GM18907 (cell line): ENCODE data around the gene TMEM219.

Source experiments
- ATAC-seq: cut with Tn5 transposase; IDR thresholded peaks from one replicate; pipeline ENCODE4 v1.9.1; 2021; ENCODE audit warnings: mild to moderate bottlenecking, moderate library complexity; ENCODE audit not compliant: unreplicated experiment

Gene TMEM219

DNA sequence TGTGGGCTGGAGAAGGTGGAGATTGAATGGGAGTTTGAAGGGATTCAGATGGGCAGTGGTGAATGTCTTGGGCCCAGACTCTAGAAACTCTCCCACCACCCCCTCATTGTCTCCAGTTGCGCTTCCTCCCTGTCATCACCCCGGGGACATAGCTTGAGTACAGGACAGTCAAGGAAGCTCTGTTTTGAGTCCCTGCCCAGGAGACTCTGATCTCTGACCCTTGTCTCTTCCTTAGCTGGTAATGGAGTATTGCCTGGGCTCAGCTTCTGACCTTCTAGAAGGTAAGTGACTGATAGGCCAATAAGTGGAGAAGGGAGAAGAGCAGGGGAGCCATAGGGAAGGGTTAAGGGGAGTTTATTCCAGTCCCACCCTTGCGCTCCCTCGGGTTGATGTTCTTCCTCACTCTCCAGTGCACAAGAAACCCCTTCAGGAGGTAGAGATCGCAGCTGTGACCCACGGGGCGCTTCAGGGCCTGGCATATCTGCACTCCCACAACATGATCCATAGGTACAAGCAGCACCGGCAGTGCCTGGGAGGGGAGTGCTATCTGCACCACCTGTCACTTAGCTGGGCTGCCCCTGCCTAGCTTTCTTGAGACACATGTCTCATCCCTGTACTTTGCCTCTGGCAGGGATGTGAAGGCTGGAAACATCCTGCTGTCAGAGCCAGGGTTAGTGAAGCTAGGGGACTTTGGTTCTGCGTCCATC is 16.8 kb downstream of the TMEM219 start:
- no peak for ATAC-seq

DNA sequence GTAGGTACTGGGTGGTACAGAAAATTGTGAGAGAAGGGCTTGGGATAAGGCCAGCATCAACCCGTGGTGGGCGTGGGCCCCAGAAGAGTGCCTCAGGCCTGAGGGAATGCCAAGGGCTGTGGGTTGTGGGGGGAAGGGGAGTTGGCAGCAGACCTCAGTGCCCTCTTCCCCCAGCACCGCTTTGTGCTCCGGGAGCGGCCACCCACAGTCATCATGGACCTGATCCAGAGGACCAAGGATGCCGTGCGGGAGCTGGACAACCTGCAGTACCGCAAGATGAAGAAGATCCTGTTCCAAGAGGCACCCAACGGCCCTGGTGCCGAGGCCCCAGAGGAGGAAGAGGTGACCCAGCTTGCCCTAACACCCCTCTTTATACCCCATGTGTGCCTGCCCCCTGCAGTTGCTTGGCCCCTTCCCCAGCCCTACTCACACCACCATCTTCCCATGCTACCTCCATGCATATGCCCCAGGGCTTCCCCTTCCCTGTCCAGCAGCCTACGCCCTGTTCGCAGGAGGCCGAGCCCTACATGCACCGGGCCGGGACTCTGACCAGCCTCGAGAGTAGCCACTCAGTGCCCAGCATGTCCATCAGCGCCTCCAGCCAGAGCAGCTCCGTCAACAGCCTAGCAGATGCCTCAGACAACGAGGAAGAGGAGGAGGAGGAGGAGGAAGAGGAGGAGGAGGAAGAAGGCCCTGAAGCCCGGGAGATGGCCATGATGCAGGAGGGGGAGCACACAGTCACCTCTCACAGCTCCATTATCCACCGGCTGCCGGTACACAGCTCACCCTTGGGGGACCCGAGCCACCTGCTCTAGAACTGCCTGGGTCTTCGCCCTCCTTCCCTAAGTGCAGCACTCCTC is 20.9 kb downstream of the TMEM219 start:
- no peak for ATAC-seq

DNA sequence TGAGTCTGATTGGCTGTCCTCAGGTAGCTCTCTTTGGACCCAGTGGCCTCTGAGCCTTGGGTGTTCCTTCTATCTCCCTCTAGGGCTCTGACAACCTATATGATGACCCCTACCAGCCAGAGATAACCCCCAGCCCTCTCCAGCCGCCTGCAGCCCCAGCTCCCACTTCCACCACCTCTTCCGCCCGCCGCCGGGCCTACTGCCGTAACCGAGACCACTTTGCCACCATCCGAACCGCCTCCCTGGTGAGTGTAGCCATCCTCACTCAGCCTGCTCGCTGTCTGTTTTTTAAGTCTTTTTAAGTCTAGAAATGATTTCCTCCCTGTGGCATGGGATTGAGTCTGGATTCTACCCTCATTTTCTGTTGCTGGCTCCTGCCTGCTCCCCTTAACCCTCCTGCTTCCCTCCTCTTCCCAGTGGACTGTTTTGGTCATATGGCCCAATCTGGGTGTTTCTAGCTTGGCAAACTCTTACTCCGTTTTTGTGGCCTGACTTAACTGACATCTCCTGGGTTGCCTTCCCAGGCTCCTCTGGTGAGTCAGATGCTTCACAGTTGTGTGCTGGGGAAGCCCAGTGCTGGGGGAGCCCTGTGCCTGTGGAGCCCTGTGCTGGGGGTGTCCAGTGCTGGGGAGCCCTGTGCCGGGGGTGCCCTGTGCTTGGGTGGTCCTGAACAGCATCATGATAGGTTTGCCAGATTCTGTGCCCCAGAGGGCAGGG is 21.7 kb downstream of the TMEM219 start:
- ATAC-seq: no peak

DNA sequence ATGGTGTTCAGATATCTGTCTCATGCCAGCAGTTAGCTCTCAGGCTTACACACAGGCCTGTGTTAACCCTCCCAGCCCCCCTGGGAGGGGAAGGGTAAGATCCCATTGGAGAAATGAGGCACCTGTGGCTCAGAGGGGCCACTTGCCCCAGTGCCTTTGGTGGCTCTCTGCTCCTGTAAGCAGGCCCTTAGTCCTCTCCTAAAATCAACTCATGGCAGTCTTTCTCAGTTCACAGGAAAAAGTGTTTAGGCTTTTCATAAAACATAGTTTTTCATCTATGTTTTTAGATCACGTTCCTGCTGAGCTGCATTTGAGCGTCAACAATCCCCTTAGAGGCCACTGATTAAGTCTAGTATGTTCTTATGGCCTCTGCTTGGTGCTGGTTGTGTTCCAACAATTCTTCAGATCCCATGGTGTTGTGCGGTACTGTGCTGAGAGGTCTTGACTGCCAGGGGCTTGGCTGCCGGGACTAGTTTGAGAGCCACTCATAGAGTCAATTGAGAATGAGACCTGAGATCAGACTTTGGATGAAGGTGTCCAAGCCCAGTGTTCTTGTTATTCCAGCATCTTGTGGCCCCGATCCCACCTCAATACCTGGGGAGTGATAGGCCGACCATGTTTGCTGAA is 22.4 kb downstream of the TMEM219 start:
- ATAC-seq: no peak

DNA sequence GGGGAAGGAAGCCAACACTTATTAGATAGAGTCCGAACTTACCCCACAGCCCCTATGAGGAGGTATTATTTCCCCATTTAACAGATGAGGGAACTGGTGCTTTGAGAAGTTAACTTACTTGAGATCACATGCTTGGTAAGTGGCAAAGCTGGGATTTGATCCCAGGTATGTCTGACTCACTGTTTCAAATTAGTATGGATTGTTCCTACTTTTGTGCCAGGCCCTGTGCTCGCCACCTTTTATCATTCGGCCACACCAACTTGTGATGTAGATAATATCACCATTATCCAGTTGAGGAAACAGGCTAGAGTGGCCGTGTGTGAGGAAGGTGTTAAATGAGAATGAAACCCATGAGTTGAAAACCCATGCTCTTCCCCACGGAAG is 22.9 kb downstream of the TMEM219 start:
- ATAC-seq: no peak

DNA sequence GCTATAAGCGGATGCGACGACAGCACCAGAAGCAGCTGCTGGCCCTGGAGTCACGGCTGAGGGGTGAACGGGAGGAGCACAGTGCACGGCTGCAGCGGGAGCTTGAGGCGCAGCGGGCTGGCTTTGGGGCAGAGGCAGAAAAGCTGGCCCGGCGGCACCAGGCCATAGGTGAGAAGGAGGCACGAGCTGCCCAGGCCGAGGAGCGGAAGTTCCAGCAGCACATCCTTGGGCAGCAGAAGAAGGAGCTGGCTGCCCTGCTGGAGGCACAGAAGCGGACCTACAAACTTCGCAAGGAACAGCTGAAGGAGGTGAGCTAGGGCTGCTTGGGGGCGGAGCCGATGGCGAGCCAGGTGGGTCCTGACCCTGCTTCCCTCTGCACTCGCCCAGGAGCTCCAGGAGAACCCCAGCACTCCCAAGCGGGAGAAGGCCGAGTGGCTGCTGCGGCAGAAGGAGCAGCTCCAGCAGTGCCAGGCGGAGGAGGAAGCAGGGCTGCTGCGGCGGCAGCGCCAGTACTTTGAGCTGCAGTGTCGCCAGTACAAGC is 23.5 kb downstream of the TMEM219 start:
- no peak for ATAC-seq

DNA sequence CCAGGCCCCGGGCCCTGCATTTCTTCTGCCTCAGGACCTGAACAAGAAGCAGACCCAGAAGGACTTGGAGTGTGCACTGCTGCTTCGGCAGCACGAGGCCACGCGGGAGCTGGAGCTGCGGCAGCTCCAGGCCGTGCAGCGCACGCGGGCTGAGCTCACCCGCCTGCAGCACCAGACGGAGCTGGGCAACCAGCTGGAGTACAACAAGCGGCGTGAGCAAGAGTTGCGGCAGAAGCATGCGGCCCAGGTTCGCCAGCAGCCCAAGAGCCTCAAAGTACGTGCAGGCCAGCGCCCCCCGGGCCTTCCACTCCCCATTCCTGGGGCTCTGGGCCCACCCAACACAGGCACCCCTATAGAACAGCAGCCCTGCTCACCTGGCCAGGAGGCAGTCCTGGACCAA is 24.4 kb downstream of the TMEM219 start:
- ATAC-seq: no peak

DNA sequence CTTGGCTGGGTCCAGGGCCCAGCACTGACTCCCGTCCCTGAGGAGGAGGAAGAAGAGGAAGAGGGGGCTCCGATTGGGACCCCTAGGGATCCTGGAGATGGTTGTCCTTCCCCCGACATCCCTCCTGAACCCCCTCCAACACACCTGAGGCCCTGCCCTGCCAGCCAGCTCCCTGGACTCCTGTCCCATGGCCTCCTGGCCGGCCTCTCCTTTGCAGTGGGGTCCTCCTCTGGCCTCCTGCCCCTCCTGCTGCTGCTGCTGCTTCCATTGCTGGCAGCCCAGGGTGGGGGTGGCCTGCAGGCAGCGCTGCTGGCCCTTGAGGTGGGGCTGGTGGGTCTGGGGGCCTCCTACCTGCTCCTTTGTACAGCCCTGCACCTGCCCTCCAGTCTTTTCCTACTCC is 25.1 kb downstream of the TMEM219 start:
- ATAC-seq: no peak

DNA sequence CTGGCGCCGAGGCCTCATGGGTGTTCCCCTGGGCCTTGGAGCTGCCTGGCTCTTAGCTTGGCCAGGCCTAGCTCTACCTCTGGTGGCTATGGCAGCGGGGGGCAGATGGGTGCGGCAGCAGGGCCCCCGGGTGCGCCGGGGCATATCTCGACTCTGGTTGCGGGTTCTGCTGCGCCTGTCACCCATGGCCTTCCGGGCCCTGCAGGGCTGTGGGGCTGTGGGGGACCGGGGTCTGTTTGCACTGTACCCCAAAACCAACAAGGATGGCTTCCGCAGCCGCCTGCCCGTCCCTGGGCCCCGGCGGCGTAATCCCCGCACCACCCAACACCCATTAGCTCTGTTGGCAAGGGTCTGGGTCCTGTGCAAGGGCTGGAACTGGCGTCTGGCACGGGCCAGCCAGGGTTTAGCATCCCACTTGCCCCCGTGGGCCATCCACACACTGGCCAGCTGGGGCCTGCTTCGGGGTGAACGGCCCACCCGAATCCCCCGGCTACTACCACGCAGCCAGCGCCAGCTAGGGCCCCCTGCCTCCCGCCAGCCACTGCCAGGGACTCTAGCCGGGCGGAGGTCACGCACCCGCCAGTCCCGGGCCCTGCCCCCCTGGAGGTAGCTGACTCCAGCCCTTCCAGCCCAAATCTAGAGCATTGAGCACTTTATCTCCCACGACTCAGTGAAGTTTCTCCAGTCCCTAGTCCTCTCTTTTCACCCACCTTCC is 25.6 kb downstream of the TMEM219 start:
- ATAC-seq: no peak

DNA sequence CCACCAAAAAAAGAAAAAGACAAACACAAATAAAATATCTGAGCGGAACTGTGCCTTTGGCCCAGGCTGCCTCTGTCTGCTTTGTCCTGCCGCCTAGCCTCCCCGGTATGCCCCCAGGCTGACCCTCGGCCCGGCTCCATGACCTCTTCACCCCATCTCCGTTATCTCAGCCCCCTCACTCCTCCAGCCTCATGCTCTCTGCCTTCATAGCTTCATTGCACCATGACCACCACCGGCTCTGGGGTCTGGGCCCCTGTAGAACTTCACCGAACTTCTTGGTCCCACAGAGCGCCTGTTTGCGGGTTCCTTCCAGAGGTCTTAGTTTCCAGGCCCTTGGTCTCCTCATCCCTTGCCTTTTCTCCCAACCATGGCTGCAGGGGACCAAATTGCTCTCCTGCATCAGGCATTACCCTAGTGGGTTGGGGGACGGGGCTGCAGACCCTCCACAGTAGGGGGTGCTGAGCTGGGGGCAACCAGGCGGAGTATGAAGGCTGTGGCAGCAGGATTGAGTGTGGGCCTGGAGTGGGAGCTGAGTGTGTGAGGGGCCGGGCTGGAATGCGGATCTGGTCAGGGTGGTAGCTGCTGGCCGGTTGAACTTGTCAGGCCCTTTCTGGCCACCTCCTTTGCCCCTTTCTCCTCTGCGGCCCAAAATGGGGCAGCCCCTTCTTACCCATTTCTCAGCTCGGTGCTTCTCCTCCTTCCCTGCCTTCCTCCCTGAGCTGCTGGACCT is 26.6 kb downstream of the TMEM219 start:
- ATAC-seq: no peak

DNA sequence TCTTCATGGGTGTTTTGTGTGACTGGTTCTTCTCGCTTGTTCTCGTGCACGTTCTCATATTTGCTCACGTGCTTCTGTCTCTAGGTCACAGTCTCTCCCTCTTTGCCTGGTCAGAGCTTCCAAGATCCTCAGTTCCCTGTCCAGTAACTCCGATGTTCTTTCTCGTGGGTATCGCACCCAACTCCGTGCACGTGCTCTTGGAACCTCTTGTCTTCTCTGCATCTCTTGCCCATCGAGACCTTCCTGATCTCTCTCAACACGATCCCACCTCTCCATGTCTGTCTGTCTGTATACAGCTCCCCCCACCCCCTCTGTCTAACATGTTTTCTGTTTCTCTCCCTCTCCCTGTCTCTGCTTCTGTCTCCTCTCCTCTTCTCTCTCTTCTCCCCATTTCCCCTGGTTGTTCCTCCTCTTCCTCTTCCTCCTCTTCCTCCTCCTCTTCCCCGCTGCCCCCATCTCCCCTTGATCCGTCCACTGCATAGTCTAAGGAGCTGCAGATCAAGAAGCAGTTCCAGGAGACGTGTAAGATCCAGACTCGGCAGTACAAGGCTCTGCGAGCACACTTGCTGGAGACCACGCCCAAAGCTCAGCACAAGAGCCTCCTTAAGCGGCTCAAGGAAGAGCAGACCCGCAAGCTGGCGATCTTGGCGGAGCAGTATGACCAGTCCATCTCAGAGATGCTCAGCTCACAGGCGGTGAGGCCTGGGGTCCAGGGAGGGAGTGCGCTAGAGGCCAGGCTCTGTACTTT is 27.4 kb downstream of the TMEM219 start:
- ATAC-seq: no peak

DNA sequence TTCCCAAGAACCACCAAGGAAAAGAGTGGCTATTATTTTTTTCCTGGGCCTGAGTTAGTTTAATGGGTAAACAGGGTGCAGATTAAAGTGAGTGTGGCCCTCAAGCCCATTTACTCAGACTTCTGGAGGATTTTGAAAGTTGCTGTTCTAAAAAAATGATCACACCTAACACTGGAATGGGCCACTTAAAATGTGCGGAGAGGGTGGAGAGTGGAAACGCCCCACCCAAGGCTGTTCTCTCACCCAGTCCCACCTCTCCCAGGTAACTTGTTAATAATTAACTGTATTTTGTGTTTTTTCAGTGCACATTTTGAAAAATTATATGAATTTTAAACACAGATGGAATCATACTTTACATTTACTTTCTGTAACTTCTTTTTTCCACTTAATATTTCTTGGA is 28.2 kb downstream of the TMEM219 start:
- ATAC-seq: no peak

DNA sequence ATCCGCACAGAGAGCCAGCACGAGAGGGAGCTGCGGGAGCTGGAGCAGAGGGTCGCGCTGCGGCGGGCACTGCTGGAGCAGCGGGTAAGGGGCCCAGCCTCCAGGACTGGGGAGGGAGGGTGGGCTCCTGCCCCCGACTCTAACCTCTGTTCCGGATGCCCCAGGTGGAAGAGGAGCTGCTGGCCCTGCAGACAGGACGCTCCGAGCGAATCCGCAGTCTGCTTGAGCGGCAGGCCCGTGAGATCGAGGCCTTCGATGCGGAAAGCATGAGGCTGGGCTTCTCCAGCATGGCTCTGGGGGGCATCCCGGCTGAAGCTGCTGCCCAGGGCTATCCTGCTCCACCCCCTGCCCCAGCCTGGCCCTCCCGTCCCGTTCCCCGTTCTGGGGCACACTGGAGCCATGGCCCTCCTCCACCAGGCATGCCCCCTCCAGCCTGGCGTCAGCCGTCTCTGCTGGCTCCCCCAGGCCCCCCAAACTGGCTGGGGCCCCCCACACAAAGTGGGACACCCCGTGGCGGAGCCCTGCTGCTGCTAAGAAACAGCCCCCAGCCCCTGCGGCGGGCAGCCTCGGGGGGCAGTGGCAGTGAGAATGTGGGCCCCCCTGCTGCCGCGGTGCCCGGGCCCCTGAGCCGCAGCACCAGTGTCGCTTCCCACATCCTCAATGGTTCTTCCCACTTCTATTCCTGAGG is 29.1 kb downstream of the TMEM219 start:
- ATAC-seq: no peak

DNA sequence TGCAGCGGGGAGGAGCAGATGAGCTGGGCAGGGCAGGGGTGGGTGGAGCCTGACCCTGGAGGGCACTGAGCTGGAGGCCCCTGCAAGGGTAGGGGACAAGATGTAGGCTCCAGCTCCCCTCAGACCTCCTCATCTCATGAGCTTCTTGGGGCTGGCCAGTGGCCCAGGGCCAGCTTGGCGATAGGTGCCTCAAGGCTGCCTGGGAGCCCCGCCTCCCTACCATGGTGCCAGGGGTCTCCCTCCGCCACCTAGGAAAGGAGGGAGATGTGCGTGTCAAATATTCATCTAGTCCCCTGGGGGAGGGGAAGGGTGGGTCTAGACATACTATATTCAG is 29.7 kb downstream of the TMEM219 start:
- ATAC-seq: no peak

DNA sequence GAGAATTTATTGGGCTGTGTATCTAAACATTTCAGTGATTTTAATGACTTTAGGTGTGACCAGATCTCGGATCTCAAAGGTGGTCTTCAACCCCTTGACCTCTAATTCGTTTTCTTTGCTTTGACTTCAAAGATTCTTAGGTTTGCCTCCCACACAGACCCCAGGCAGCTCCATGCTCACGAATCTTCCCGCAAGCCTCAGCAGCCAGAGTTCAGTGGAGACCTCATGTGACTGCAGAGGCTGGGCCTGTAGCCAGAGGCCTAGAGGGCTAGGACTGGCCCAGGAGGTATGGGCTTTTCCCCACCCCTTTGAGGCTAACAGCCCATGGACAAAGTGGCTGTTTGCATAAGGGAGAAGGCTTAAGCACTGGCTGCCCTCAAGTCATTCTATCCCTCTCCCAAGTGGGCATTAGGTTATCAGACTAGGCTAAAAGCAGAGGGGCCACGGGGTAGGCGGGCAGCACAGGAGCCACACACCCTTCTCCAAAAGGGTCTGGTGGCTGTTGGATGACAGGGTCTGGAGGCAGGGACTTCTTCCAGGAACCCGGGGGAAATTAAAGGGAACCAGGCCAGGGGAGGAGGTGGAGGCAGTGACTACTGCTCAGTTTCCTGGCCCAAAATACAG is 30.6 kb downstream of the TMEM219 start:
- ATAC-seq: no peak

DNA sequence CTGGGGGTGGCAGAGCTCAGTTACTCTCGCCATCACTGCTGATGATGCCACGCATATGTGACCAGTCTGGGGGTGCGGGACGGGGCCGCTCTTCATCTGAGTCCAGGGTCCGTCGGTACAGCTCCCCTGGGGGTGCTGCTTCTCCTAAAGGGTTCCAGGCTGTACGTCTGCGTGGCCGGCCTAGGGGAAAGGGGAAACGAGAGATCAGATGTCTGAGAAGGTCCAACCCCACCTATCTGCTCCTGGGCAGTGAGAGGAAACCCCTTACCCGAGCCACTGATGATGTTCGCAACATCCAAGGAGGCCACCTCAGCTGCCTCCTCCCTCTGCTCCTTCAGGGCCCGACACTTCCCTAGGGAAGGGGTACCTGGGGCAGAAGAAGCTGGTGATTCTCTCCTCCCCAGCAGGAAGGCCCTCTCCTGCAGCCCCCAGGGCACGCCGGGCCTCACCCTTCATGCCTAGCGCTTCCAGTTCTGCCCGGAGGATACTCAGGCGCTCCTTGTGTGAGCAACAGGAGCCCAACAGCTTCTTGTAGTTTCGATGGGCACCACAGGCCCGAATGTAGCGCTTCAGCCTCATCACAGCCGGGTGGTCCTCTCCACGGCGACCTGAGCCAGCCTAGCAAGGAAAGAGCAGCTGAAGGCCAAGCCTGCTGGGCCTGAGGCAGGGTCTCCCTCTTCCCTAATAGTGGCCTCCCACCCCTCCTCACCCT is 31.5 kb downstream of the TMEM219 start:
- no peak for ATAC-seq

DNA sequence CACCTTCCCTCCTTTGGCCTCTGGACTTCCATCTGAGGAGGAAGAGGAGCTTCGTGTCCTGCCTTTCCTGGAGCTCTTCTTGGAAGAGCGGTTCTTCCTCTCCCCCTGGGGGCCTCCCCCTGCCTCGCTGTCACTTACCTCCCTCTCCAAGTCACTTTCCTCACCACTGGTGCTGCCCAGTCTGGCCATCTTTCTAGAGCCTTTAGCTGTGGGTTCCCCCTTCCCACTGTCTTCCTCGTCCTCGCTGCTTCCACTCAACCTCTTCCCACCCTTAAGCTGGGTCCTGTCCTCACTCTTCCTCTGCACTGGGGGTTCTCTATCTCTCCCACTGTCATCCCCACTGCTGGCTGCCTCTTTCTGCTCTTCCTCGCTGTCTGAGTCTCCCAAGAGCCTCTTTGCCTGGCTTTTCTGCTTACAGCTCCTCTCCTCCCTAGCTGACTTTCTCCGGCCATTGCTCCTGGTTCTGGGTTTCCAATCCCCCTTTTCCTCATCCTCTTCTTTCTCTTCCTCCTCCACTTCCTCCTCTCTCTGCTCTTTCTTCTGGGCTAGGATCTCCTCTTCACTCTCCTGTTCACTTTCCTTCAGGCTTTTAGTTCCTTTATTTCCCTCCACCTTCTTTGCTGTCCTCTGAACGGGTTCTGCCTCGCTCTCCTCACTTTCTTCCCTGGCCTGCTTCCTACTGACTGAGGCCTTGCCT is 32.2 kb downstream of the TMEM219 start:
- no peak for ATAC-seq
